IPS-18a (cell line): ENCODE measurements around the gene POLDIP3.
"Not testable (repeated sequence)": the region's sequence is repeated elsewhere in the genome, so short reads cannot be mapped to it uniquely, and the experiment has no call there.

ENCODE experiments used
- H3K27ac ChIP-seq: one replicate; pipeline ENCODE4 v1.5.1; 2013; ENCODE audit warnings: low read length
- H3K27me3 ChIP-seq: one replicate; pipeline ENCODE4 v1.6.1; 2013; ENCODE audit warnings: mild to moderate bottlenecking, low read length; ENCODE audit not compliant: control insufficient read depth, insufficient read depth
- H3K36me3 ChIP-seq: one replicate; pipeline ENCODE4 v1.6.1; 2013; ENCODE audit warnings: low read depth, low read length; ENCODE audit not compliant: control insufficient read depth
- H3K4me1 ChIP-seq: one replicate; pipeline ENCODE4 v1.6.1; 2013; ENCODE audit warnings: low read depth, low read length; ENCODE audit not compliant: control insufficient read depth
- H3K4me3 ChIP-seq: one replicate; pipeline ENCODE4 v1.5.1; 2013; ENCODE audit warnings: low read length
- H3K9ac ChIP-seq: one replicate; pipeline ENCODE4 v1.6.1; 2013; ENCODE audit warnings: mild to moderate bottlenecking, low read length, moderate library complexity
- H3K9me3 ChIP-seq: one replicate; pipeline ENCODE4 v1.6.1; 2013; ENCODE audit warnings: low read depth, low read length; ENCODE audit not compliant: control insufficient read depth

The POLDIP3 gene

GRCh38 chr22:42577623-42578240 is 37.0 kb downstream of the POLDIP3 start:
- Histone ChIP-seq H3K4me1 (no peaks in the 10 kb centered on the region), H3K27ac (no peak overlapping the region), H3K4me3 (no peak overlapping the region), H3K36me3 (peaks cover 27% of the 10 kb centered on the region), H3K27me3 (no peaks in the 10 kb centered on the region), H3K9me3 (no peaks in the 10 kb centered on the region), H3K9ac (no peak overlapping the region)

- H3K27me3 ChIP-seq, H3K9ac ChIP-seq, H3K4me1 ChIP-seq, H3K4me3 ChIP-seq, H3K27ac ChIP-seq, H3K9me3 ChIP-seq: not testable (repeated sequence)
- peaks cover 27% of the 10 kb centered on the region for H3K36me3 ChIP-seq
These were observed 37.5 kb downstream of the POLDIP3 start for GRCh38 chr22:42577141-42577540.

- H3K4me1 ChIP-seq, H3K27ac ChIP-seq, H3K27me3 ChIP-seq, H3K9ac ChIP-seq, H3K4me3 ChIP-seq, H3K9me3 ChIP-seq: not testable (repeated sequence)
- H3K36me3 ChIP-seq: peaks cover 27% of the 10 kb centered on the region
These were observed 38.6 kb downstream of the POLDIP3 start for GRCh38 chr22:42575996-42576574.

- not testable (repeated sequence) for H3K9me3 ChIP-seq, H3K27ac ChIP-seq, H3K4me3 ChIP-seq, H3K27me3 ChIP-seq, H3K9ac ChIP-seq, H3K4me1 ChIP-seq
- H3K36me3 ChIP-seq: peaks cover 24% of the 10 kb centered on the region
These were observed 40.2 kb downstream of the POLDIP3 start for GRCh38 chr22:42574468-42574867.

GRCh38 chr22:42574046-42574445 is 40.6 kb downstream of the POLDIP3 start:
- H3K9me3 ChIP-seq, H3K9ac ChIP-seq, H3K27ac ChIP-seq, H3K4me1 ChIP-seq, H3K27me3 ChIP-seq, H3K4me3 ChIP-seq: not testable (repeated sequence)
- peaks cover 24% of the 10 kb centered on the region for H3K36me3 ChIP-seq

GRCh38 chr22:42571068-42571467 is 43.6 kb downstream of the POLDIP3 start:
- H3K4me1 ChIP-seq, H3K27ac ChIP-seq, H3K9me3 ChIP-seq, H3K9ac ChIP-seq, H3K27me3 ChIP-seq, H3K4me3 ChIP-seq, H3K36me3 ChIP-seq: not testable (repeated sequence)

- not testable (repeated sequence) for H3K9me3 ChIP-seq, H3K4me3 ChIP-seq, H3K27me3 ChIP-seq, H3K9ac ChIP-seq, H3K36me3 ChIP-seq, H3K4me1 ChIP-seq, H3K27ac ChIP-seq
These were observed 44.1 kb downstream of the POLDIP3 start for GRCh38 chr22:42570580-42570979.

GRCh38 chr22:42567950-42568349 is 46.7 kb downstream of the POLDIP3 start:
- H3K36me3 ChIP-seq, H3K9ac ChIP-seq, H3K27me3 ChIP-seq, H3K4me3 ChIP-seq, H3K9me3 ChIP-seq, H3K27ac ChIP-seq, H3K4me1 ChIP-seq: not testable (repeated sequence)

GRCh38 chr22:42565956-42566355 is 48.7 kb downstream of the POLDIP3 start:
- Histone ChIP-seq H3K27ac (no peak overlapping the region), H3K9me3 (no peaks in the 10 kb centered on the region), H3K4me3 (no peak overlapping the region), H3K27me3 (no peaks in the 10 kb centered on the region), H3K4me1 (no peaks in the 10 kb centered on the region), H3K9ac (no peak overlapping the region), H3K36me3 (no peaks in the 10 kb centered on the region)

- H3K27me3 ChIP-seq: peaks cover 7% of the 10 kb centered on the region
- no peaks in the 10 kb centered on the region for H3K4me1 ChIP-seq
- H3K27ac ChIP-seq: no peak overlapping the region
- no peaks in the 10 kb centered on the region for H3K9me3 ChIP-seq
- H3K36me3 ChIP-seq: no peaks in the 10 kb centered on the region
- no peak overlapping the region for H3K9ac ChIP-seq
- no peak overlapping the region for H3K4me3 ChIP-seq
These were observed 50.0 kb downstream of the POLDIP3 start for GRCh38 chr22:42564699-42565098.

- H3K36me3 ChIP-seq: not testable (repeated sequence)
These were observed 50.7 kb downstream of the POLDIP3 start for GRCh38 chr22:42563943-42564342.

GRCh38 chr22:42562684-42563083 is 52.0 kb downstream of the POLDIP3 start:
- Histone ChIP-seq H3K36me3 (no peaks in the 10 kb centered on the region), H3K4me3 (no peak overlapping the region), H3K27me3 (peaks cover 10% of the 10 kb centered on the region), H3K27ac (no peak overlapping the region), H3K9me3 (no peaks in the 10 kb centered on the region), H3K9ac (no peak overlapping the region), H3K4me1 (no peaks in the 10 kb centered on the region)

More at GRCh38 chr22:42563943-42564342, 50.7 kb downstream of the POLDIP3 start:
- H3K27ac ChIP-seq, H3K4me3 ChIP-seq, H3K9me3 ChIP-seq, H3K9ac ChIP-seq, H3K27me3 ChIP-seq, H3K4me1 ChIP-seq: not testable (repeated sequence)
